Embryonic facial prominence (tissue), 1 donor: ENCODE results near the gene CDK6.
A peak's percentile ranks its signal among the peaks of the same experiment; 100 is the strongest.

Source experiments
- DNase-seq: peaks from one replicate; pipeline ENCODE4 v3.0.0-alpha.2; 2016; ENCODE audit errors: extremely low spot score

Gene CDK6

GRCh38 chr7:92708111-92709042, 128.0 kb downstream of the CDK6 start:
- DNase-seq: no peak

DNA sequence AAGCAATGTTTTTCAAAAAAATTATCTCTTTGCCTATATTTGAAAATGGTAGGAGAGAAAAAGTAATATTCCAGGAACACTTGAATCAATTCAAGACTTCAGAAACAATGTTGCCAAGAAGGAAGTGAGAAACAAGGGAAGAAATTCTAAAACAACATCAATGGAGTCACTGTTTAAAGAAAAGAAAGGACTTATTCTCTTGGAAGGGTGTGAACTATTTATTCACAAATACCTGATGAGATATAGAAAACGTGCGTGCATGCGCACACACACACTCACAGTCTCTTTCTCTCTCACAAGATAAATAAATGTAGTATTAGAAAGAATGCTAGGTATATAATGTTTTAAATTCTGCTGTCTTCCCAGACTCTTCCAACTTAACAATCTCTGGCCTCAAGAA, 128.9 kb downstream of the CDK6 start:
- DNase-seq: no peak

DNA sequence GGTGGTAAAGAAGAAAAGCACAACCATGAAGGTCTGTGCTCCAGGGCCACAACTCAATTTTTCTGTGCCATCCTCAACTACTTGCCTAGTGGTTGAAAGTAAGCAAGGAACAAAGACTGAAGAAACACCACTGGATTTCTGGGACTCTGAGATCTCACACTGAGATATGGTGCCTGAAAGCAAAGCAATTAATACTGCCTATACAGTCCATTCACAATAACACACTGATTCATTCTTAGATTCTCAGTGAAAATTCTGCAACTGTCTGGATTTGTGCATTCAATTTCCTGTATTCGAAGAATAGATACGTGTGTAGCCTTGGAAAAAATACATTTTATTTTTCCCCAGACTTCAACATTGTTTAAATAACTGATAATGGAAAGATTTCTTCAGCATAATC, 129.8 kb downstream of the CDK6 start:
- no peak for DNase-seq

- DNase-seq: no peak
These were observed 130.5 kb downstream of the CDK6 start for GRCh38 chr7:92705831-92706230.

GRCh38 chr7:92704858-92705257, 131.5 kb downstream of the CDK6 start:
- DNase-seq: no peak

GRCh38 chr7:92702535-92702934, 133.8 kb downstream of the CDK6 start:
- DNase-seq: no peak

DNA sequence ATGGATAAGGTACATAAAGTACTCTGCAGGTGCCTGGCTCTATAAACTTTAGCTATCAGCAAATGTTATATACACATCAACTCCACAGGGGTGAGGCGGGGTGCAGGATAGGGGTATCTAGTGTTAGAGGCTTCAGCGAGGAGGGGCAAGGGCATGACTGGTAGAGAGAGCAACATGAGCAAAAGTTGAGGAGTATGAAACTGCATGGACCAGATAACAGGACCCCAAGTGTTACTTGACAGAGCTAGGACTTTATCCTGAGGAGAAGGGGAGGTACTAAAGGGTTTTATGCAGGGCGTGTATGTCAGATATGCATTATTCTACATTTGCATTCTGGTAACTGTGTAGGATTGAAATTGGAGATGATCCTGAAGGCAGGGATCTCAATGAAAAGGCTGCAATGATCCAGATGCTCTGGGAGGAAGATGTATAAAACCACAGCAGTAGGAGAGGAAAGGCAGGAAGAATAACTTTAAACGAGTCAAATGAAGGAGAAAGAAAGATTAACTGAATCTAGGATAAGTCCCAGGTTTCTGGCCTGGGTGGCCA, 136.3 kb downstream of the CDK6 start:
- no peak for DNase-seq

DNA sequence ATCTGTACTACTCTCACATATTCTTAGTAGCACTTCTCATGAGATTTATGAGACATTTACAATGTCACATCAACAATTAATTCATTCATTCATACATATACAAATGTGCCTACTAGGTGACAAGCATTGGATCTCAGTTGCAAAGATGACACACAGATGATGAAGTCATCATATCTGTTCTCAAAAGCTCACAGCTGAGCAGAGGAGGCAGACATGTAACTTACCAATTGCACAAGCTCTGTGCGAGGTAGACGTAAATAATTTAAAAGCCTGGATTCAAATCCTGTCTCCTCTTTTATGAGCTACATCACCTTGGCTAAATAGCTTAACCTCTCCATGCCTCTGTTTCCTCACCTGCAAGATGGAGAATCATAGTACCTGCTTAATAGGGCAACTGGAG, 136.8 kb downstream of the CDK6 start:
- DNase-seq: no peak

- DNase-seq: peak; percentile 83
These were observed 138.0 kb downstream of the CDK6 start for GRCh38 chr7:92698237-92698841.

GRCh38 chr7:92697414-92697813, 139.0 kb downstream of the CDK6 start:
- no peak for DNase-seq

DNA sequence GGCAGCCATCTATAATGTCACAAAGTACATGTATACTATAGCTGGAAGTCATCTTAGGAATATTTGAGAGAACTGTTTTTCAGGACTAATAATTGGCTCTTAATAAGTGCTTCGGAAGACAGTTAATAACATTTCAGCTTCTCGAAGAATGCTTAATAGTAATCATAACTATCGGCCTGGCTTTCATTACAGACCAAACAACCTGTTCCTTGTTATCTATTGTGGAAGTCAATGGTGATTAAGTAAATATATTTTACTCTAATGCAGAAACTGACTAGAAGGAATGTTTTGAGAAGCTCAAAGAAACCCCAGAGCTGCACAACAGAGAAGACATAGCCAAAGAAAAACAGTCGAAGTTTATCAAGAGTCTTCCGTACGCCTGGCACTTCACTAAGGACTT, 139.4 kb downstream of the CDK6 start:
- no peak for DNase-seq

GRCh38 chr7:92696584-92696983, 139.8 kb downstream of the CDK6 start:
- no peak for DNase-seq

DNA sequence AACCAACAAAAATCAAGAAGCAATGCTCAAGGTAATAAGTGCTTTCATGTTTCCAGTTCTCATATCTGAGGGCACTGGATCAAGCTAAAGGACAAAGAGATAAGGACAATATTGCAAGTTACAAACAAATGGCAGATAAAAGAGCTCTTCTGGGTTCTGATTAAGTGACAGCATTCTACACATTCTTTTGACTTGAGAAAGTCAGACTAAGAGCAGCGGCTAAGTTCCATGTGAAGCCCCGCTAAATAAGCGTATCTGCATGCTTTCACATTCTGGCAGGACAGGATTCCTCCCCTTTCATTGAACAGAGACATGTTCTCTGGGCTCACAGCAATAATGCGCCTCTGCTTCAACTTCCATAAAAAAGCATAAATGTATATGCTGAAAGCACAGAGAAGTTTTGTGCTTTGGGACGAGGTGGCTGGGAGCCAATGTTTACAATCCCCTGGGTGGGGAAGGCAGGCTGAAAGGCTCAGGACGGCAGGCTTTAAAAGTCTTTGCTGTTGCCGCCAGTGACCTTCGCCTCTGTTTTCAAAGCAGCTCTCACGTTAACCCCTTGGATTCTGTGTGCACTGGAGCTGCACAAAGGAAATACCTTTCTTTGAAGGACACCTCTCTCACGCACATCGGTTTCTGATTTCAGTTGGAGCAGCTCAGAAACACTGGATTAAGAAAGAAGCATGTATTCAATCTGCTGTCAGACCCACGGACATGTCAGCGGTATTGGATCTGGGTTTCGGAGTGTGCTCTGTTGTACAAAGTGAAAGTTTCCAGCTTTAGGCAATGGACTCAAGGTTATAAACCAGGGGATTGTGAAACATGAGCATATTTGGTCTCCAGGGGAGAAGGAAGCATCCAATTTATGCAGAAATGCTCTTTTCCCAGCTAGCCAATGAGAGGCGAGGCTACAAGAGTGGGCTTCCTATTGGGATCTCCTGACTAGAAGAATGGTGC, 140.8 kb downstream of the CDK6 start:
- DNase-seq: peak; percentile 67

DNA sequence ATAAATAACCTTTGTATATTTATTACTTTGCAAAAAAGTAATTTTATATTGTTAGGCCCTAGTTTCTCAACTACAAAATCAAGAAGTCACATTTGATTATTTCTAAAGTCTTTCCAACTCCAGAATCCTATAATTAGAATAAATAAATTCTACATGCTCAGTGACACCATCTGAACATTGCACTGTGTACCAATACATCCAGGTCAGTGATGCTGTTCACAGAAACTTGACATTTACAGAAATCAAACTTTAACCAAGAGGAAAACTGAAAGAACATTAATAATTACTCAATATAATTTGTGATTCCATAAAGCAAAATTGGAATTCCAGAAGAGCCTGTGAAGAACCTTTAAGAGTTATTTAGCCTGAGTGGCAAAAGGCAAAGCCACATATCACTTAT, 142.2 kb downstream of the CDK6 start:
- no peak for DNase-seq

DNA sequence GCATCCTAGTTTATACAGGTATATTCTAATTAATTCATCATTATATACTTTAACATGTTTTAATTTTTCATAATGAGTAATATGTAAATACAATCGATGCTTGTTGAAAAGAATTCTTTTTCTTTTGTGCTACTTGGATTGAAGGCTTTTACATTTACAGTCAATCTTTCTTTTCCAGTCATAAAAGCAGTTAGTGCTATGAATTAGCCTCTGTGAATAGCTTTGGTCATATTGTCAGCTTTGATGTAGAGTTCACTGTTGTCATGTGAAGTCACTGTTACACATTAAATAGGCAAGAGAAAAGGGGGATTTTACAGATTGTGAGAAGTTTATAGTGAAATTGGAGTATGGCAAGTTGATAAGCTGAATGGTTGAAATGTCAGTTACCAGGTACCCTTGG, 142.9 kb downstream of the CDK6 start:
- no peak for DNase-seq

- DNase-seq: peak; percentile 68
These were observed 144.8 kb downstream of the CDK6 start for GRCh38 chr7:92691578-92691977.

DNA sequence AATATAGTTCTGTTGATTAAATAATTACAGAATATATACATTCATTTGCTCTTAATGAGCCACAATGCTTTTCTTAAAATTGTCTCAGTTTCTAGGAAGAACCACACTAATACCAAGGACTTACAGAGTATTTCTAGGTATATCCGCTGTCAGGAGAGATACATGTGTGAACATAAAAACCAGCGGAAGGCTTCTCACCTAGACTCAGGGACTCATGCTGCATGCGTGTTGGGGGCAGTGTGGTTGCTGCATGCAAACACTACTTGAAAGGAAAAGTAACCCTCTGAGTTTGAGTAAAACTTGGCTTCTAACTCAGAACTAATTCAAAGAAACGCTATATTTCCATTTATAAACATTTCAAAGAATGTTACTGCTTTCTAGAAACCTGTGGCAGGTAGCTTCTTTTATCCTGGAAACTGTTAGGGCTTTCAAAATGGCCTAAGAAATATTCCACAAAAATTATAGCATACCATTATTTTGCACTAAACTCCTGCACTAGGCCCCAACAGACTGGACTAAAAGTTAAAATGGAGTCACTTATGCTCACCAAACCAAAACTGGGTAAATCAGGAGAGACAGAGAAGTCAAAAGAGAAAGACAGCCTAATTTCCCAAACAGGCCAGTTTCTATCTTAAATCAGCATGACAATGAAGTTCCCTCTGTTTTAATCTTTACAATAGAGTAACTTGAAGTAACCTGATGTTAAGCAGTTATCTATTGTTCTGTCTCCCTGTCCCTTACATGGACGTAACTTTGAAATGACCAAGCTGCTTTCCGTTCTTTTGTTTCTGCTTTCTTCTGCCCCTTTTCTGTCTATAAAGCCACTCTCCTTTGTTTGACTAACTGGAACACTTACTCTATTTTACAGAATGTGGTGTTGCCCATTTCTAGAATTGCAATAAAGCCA, 151.0 kb downstream of the CDK6 start:
- no peak for DNase-seq

DNA sequence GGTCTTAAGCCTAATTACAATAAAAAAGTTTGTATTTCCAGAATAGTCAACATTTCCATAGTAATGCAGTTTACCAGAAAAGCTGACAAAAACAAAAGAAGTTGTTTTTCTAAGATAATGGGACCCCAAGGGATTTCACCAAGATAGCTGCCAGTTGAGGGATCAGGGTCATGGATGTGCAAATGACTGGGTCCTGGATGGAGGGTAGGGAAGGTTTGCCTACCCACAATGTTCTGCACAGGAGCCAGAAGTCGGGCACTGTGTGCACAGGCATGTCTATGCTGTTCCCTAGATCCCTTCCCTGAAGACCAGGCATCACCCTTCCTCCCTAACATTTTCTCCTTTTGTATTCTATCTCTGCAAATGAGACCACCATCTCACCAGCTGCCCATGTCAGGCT, 152.1 kb downstream of the CDK6 start:
- DNase-seq: no peak

DNA sequence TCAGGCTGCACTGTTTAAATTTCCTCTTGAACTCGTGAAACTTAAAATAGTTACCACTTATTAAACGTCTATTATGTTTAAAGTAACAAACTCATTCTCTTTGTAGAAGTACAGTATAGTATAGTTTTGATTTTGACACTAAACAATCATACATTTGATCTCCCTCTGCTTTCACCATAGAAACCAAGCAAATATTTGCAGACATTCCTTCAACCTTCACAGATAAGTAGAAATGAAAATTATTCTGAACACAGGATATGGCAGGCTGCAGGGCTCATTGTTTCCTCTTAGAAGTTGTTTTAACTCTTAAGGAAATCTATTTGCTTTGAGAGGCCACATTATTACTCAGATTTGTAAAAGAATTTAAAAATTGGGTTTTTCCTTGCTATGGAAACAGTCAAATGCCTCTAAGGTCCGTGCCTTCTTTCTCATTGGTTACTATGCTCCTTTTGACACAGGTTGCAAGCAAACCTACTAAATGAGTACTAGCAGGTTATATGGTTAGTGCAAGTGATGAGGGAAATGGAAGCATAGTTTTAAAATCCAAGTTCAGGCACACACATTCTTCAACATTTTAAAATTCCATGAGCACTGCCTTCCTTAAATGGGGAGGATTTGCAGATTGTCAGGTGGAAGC, 153.4 kb downstream of the CDK6 start:
- DNase-seq: peak; percentile 53

DNA sequence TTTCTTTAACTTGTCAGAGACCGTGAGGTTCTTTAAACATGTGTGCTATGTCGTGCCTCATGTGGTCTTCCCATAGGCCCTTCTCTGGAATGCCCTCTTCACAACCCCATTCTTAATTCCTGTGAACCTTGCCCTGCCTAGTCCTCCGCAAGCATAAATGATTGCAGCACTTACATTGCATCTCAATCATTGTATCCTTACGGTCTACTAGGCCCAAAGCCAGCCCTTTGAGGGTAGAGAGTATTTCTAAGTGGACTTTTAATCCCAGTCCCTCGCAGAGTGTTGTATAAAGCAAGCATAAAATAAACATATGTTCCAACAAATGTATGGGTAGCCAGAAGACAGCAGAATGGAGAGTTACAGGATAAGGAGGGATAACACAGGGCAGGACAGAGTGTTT, 154.0 kb downstream of the CDK6 start:
- DNase-seq: no peak
